CD4-positive, alpha-beta T cell (primary cell): ENCODE data around the gene RTKN2. TPM values are rescaled to one million over a fixed set of nuclear protein-coding genes. Genes with fewer than 3 reads are reported as not detected.

ENCODE experiments used
- ATAC-seq: fragments of 200-7000 bp; cut with Tn5 transposase; one replicate; pipeline ENCODE4 v1.10.0; 2022; ENCODE audit warnings: mild to moderate bottlenecking; ENCODE audit not compliant: poor library complexity
- CTCF ChIA-PET: fragments of 350-600 bp; sonication (Branson Sonifier 250); formaldehyde crosslinking; loops from one replicate; lab custom pipeline; 2021; ENCODE audit warnings: antibody characterized with exemption, inconsistent platforms; lab: Charles Lee
- POLR2A ChIA-PET: fragments of 350-600 bp; sonication (Branson Sonifier 250); formaldehyde crosslinking; loops from one replicate; lab custom pipeline; 2021; ENCODE audit warnings: antibody characterized with exemption, inconsistent platforms; lab: Charles Lee
- DNase-seq, 14 experiments: peaks; one replicate each; pipeline ENCODE4 v3.0.0-alpha.2; 2013 to 2020; ENCODE audit warnings: mixed read lengths in 2 of 14
- H3K27ac ChIP-seq, 2 donors: one replicate each; pipeline versions ENCODE4 v1.5.1 to v1.7.0; 2013; ENCODE audit warnings: low read length in 2 of 2, low read depth in 1 of 2, mild to moderate bottlenecking in 1 of 2
- H3K27me3 ChIP-seq, 2 experiments: 1 replicate in 1 of 2; 2 replicates in 1 of 2; pipeline versions ENCODE4 v1.6.1 to v1.7.0; 2013; ENCODE audit warnings: low read length in 2 of 2, control low read depth in 1 of 2, mild to moderate bottlenecking in 1 of 2, moderate library complexity in 1 of 2; ENCODE audit not compliant: insufficient read depth in 2 of 2, control insufficient read depth in 1 of 2
- H3K36me3 ChIP-seq: one replicate; pipeline ENCODE4 v1.6.1; 2013; ENCODE audit warnings: low read length, control low read depth; ENCODE audit not compliant: insufficient read depth
- H3K4me1 ChIP-seq: one replicate; pipeline ENCODE4 v1.6.1; 2013; ENCODE audit warnings: low read length, control low read depth; ENCODE audit not compliant: insufficient read depth
- H3K4me3 ChIP-seq: one replicate; pipeline ENCODE4 v1.5.1; 2013; ENCODE audit warnings: mild to moderate bottlenecking, low read length, moderate library complexity
- H3K9me3 ChIP-seq, 2 experiments: 1 replicate in 1 of 2; 2 replicates in 1 of 2; pipeline versions ENCODE4 v1.6.1 to v1.7.0; 2013; ENCODE audit warnings: low read length in 2 of 2, mild to moderate bottlenecking in 2 of 2, control low read depth in 1 of 2, moderate library complexity in 1 of 2; ENCODE audit not compliant: control insufficient read depth in 1 of 2, insufficient read depth in 1 of 2
- H3K27ac Mint-ChIP-seq: one replicate; pipeline ENCODE4 v1.8.0; 2020; ENCODE audit warnings: mixed read lengths
- H3K27me3 Mint-ChIP-seq: one replicate; pipeline ENCODE4 v1.8.0; 2021; ENCODE audit warnings: mixed read lengths
- H3K36me3 Mint-ChIP-seq: one replicate; pipeline ENCODE4 v1.8.0; 2021; ENCODE audit warnings: low read depth, mixed read lengths
- H3K4me1 Mint-ChIP-seq: one replicate; pipeline ENCODE4 v1.8.0; 2021; ENCODE audit warnings: low read depth, mixed read lengths
- H3K4me3 Mint-ChIP-seq: one replicate; pipeline ENCODE4 v1.8.0; 2020; ENCODE audit warnings: mild to moderate bottlenecking, mixed read lengths
- H3K9me3 Mint-ChIP-seq: one replicate; pipeline ENCODE4 v1.8.0; 2020; ENCODE audit warnings: mixed read lengths
- CTCF ChIP-seq: fragments of 200-600 bp; IDR thresholded peaks from one replicate; pipeline ENCODE4 v1.8.0; 2022; ENCODE audit warnings: antibody characterized with exemption, mild to moderate bottlenecking
- intact Hi-C, 2 experiments: fragments of 100-400 bp; cut with DNase I in 1 of 2; cut with micrococcal nuclease in 1 of 2; formaldehyde crosslinking; loops; one replicate each; pipeline versions ENCODE4 v1.15.1 to v1.9.0; 2023 to 2025; cut with DNase I, micrococcal nuclease
- total RNA-seq, 174 experiments: library from RNA in 2 of 174; stranded (reverse) in 2 of 174; gene quantifications; one replicate each; pipeline ENCODE4 v1.2.3 and lab custom pipeline; 2021 to 2026

The RTKN2 gene
- total RNA-seq, 2 experiments from 2014 or later, result 3.7 to 3.9 TPM

- Histone ChIP-seq H3K4me1 (no peaks in the 10 kb centered on the region), H3K27ac (no peak overlapping the region), H3K27me3 (no peaks in the 10 kb centered on the region), H3K36me3 (no peaks in the 10 kb centered on the region), H3K9me3 (no peaks in the 10 kb centered on the region), H3K4me3 (no peak overlapping the region)
- Mint-ChIP-seq H3K4me1 (no peaks in the 10 kb centered on the region), H3K27ac (no peak overlapping the region), H3K4me3 (no peak overlapping the region), H3K36me3 (no peaks in the 10 kb centered on the region), H3K27me3 (no peaks in the 10 kb centered on the region), H3K9me3 (peaks cover 5% of the 10 kb centered on the region)
- intact Hi-C loops, result no loop called here
- ChIA-PET CTCF (no interaction called here), POLR2A (no interaction called here)
- TF ChIP-seq CTCF, result no peak
- DNase-seq (no peak), ATAC-seq (no peak)
Measured at GRCh38 chr10:62225362-62225761, 43.3 kb downstream of the RTKN2 start.

- Mint-ChIP-seq H3K27ac (no peak overlapping the region), H3K27me3 (no peaks in the 10 kb centered on the region), H3K4me1 (no peaks in the 10 kb centered on the region), H3K4me3 (no peak overlapping the region), H3K36me3 (no peaks in the 10 kb centered on the region), H3K9me3 (peaks cover 5% of the 10 kb centered on the region)
- H3K4me3 ChIP-seq, result no peak overlapping the region
- no peak for DNase-seq
- ChIA-PET CTCF (no interaction called here), POLR2A (no interaction called here)
- no peaks in the 10 kb centered on the region for H3K27me3 ChIP-seq
- H3K27ac ChIP-seq, result no peak overlapping the region
- intact Hi-C loops, result no loop called here
- no peak for ATAC-seq
- TF ChIP-seq CTCF, result no peak
- H3K4me1 ChIP-seq, result no peaks in the 10 kb centered on the region
- H3K9me3 ChIP-seq, result no peaks in the 10 kb centered on the region
- no peaks in the 10 kb centered on the region for H3K36me3 ChIP-seq
Measured at GRCh38 chr10:62224606-62225005, 44.0 kb downstream of the RTKN2 start.

GRCh38 chr10:62217683-62218082 lies 51.0 kb downstream of the RTKN2 start:
- no peaks in the 10 kb centered on the region for H3K9me3 Mint-ChIP-seq
- H3K4me1 Mint-ChIP-seq, result peaks cover 9% of the 10 kb centered on the region
- Histone ChIP-seq H3K4me1 (no peaks in the 10 kb centered on the region), H3K27me3 (no peaks in the 10 kb centered on the region), H3K9me3 (no peaks in the 10 kb centered on the region), H3K4me3 (no peak overlapping the region), H3K36me3 (no peaks in the 10 kb centered on the region), H3K27ac (no peak overlapping the region)
- no peaks in the 10 kb centered on the region for H3K27me3 Mint-ChIP-seq
- POLR2A ChIA-PET, result interaction anchor here (1.0 kb wide), 1 partner anchor 31 kb away, joined by 3 read pairs; no protein-coding TSS in a partner anchor
- TF ChIP-seq CTCF, result no peak
- H3K27ac Mint-ChIP-seq, result peak overlapping the region; percentile 5
- no peaks in the 10 kb centered on the region for H3K36me3 Mint-ChIP-seq
- peak overlapping the region; percentile 30 for H3K4me3 Mint-ChIP-seq
- intact Hi-C loops, result no loop called here
- DNase-seq, result no peak
- no peak for ATAC-seq
- CTCF ChIA-PET, result interaction anchor here (1.3 kb wide), 1 partner anchor 321 kb away, joined by 3 read pairs; no protein-coding TSS in a partner anchor
